ENCODE measurements around the gene FRS2.

Gene FRS2

GRCh38 chr12:69466867-69467266 is 3.3 kb upstream of the FRS2 start:
- DNase-seq (ENCODE audit: low spot score), result no peak

GRCh38 chr12:69467366-69467765 is 2.8 kb upstream of the FRS2 start:
- no peak for DNase-seq (ENCODE audit: low spot score)

GRCh38 chr12:69468237-69469026 is 1.8 kb upstream of the FRS2 start:
- no peak for DNase-seq (ENCODE audit: low spot score)

GRCh38 chr12:69469854-69470188 is 367 bp upstream of the FRS2 start:
- DNase-seq (ENCODE audit: low spot score), result no peak

GRCh38 chr12:69471076-69471430 is 865 bp downstream of the FRS2 start:
- DNase-seq (ENCODE audit: low spot score), result no peak

GRCh38 chr12:69471667-69472385 is 1.6 kb downstream of the FRS2 start:
- no peak for DNase-seq (ENCODE audit: low spot score)

- DNase-seq (ENCODE audit: low spot score), result no peak
Measured at GRCh38 chr12:69473262-69473661, 3.1 kb downstream of the FRS2 start.

- no peak for DNase-seq (ENCODE audit: low spot score)
Measured at GRCh38 chr12:69474456-69474855, 4.3 kb downstream of the FRS2 start.

- DNase-seq (ENCODE audit: low spot score), result peak; percentile 26
Measured at GRCh38 chr12:69475237-69475975, 5.2 kb downstream of the FRS2 start.

GRCh38 chr12:69476276-69477017 is 6.3 kb downstream of the FRS2 start:
- no peak for DNase-seq (ENCODE audit: low spot score)

GRCh38 chr12:69479675-69480074 is 9.5 kb downstream of the FRS2 start:
- no peak for DNase-seq (ENCODE audit: low spot score)

- no peak for DNase-seq (ENCODE audit: low spot score)
Measured at GRCh38 chr12:69480698-69481097, 10.5 kb downstream of the FRS2 start.

GRCh38 chr12:69481133-69481532 is 10.9 kb downstream of the FRS2 start:
- DNase-seq (ENCODE audit: low spot score), result no peak

- DNase-seq (ENCODE audit: low spot score), result no peak
Measured at GRCh38 chr12:69483700-69484099, 13.5 kb downstream of the FRS2 start.

GRCh38 chr12:69484428-69484827 is 14.2 kb downstream of the FRS2 start:
- DNase-seq (ENCODE audit: low spot score), result no peak

- no peak for DNase-seq (ENCODE audit: low spot score)
Measured at GRCh38 chr12:69490920-69491643, 20.9 kb downstream of the FRS2 start.

- no peak for DNase-seq (ENCODE audit: low spot score)
Measured at GRCh38 chr12:69492739-69493138, 22.6 kb downstream of the FRS2 start.

GRCh38 chr12:69495071-69495470 is 24.9 kb downstream of the FRS2 start:
- DNase-seq (ENCODE audit: low spot score), result no peak

- DNase-seq (ENCODE audit: low spot score), result peak; percentile 21
Measured at GRCh38 chr12:69497308-69498026, 27.3 kb downstream of the FRS2 start.

- no peak for DNase-seq (ENCODE audit: low spot score)
Measured at GRCh38 chr12:69500631-69501030, 30.4 kb downstream of the FRS2 start.

Measured in AG08396 (cell line).